HepG2 (cell line): ENCODE results near the gene BPHL. TPM values are rescaled to one million over a fixed set of nuclear protein-coding genes. Genes with fewer than 3 reads are reported as not detected.
A peak's percentile ranks its signal among the peaks of the same experiment; 100 is the strongest.

Experiments used
- AGO1 ChIP-seq: fragments of 200-400 bp; formaldehyde crosslinking; IDR thresholded peaks from 2 replicates; pipeline ENCODE4 v1.6.1; 2017; ENCODE audit warnings: mild to moderate bottlenecking, low read depth, low read length, moderate library complexity; ENCODE audit not compliant: poor library complexity, severe bottlenecking
- BCL6 ChIP-seq: IDR thresholded peaks from 2 replicates; pipeline ENCODE4 v1.6.1; 2016; ENCODE audit warnings: missing genetic modification reagents, missing compliant biosample characterization
- CBX5 ChIP-seq: sonication (generic); formaldehyde crosslinking; IDR thresholded peaks from 2 replicates; pipeline ENCODE4 v1.4.0; 2020; ENCODE audit warnings: missing genetic modification reagents, borderline replicate concordance
- ETV6 ChIP-seq: sonication (generic); formaldehyde crosslinking; conservative IDR thresholded peaks from 2 replicates; pipeline ENCODE4 v1.4.0; 2020; ENCODE audit warnings: missing genetic modification reagents
- FOXM1 ChIP-seq: sonication (generic); formaldehyde crosslinking; IDR thresholded peaks from 2 replicates; pipeline ENCODE4 v1.5.0; 2020; ENCODE audit warnings: missing genetic modification reagents
- GABPB1 ChIP-seq: IDR thresholded peaks from 2 replicates; pipeline ENCODE4 v1.6.1; 2016; ENCODE audit warnings: mild to moderate bottlenecking, missing genetic modification reagents, moderate library complexity, missing compliant biosample characterization
- GATAD1 ChIP-seq: IDR thresholded peaks from 2 replicates; pipeline ENCODE4 v1.6.1; 2016; ENCODE audit warnings: missing genetic modification reagents, missing compliant biosample characterization
- HOXD1 ChIP-seq: sonication (generic); formaldehyde crosslinking; IDR thresholded peaks from 2 replicates; pipeline ENCODE4 v1.5.0; 2020; ENCODE audit warnings: missing genetic modification reagents
- KLF13 ChIP-seq: sonication (generic); formaldehyde crosslinking; IDR thresholded peaks from 2 replicates; pipeline ENCODE4 v1.4.0; 2020; ENCODE audit warnings: mild to moderate bottlenecking, missing genetic modification reagents
- MAFG ChIP-seq: sonication (generic); formaldehyde crosslinking; IDR thresholded peaks from 2 replicates; pipeline ENCODE4 v1.5.1; 2020; ENCODE audit warnings: mild to moderate bottlenecking, missing genetic modification reagents
- MBNL3 ChIP-seq: fragments of 250-450 bp; sonication (Bioruptor Pico); conservative IDR thresholded peaks from 2 replicates; pipeline ENCODE4 v1.8.0; 2022; ENCODE audit warnings: mild to moderate bottlenecking, inconsistent platforms
- SMAD9 ChIP-seq: sonication (generic); formaldehyde crosslinking; IDR thresholded peaks from 2 replicates; pipeline ENCODE4 v1.5.1; 2020; ENCODE audit warnings: mild to moderate bottlenecking, missing genetic modification reagents
- SRF ChIP-seq: IDR thresholded peaks from 2 replicates; pipeline ENCODE4 v1.6.1; 2011; ENCODE audit warnings: mild to moderate bottlenecking, low read depth, low read length, moderate library complexity
- TP53 ChIP-seq: sonication (generic); formaldehyde crosslinking; conservative IDR thresholded peaks from 2 replicates; pipeline ENCODE4 v1.4.0; 2020; ENCODE audit warnings: missing genetic modification reagents
- YEATS4 ChIP-seq: sonication (generic); formaldehyde crosslinking; IDR thresholded peaks from 2 replicates; pipeline ENCODE4 v1.4.0; 2020; ENCODE audit warnings: missing genetic modification reagents, borderline replicate concordance
- ZFP90 ChIP-seq: sonication (generic); formaldehyde crosslinking; IDR thresholded peaks from 2 replicates; pipeline ENCODE4 v1.8.0; 2022; ENCODE audit warnings: missing genetic modification reagents, mild to moderate bottlenecking, inconsistent platforms, borderline replicate concordance
- ZFX ChIP-seq: sonication (generic); formaldehyde crosslinking; IDR thresholded peaks from 2 replicates; pipeline ENCODE4 v1.4.0; 2020; ENCODE audit warnings: mild to moderate bottlenecking, low read depth, missing genetic modification reagents, moderate library complexity
- ZMYM4 ChIP-seq: sonication (generic); formaldehyde crosslinking; IDR thresholded peaks from 2 replicates; pipeline ENCODE4 v1.8.1; 2023; ENCODE audit warnings: mild to moderate bottlenecking, missing genetic modification reagents
- ZNF367 ChIP-seq: sonication (generic); formaldehyde crosslinking; IDR thresholded peaks from 2 replicates; pipeline ENCODE4 v1.4.0; 2020; ENCODE audit warnings: missing genetic modification reagents, borderline replicate concordance
- ZNF44 ChIP-seq: sonication (generic); formaldehyde crosslinking; IDR thresholded peaks from 2 replicates; pipeline ENCODE4 v1.5.1; 2020; ENCODE audit warnings: mild to moderate bottlenecking, missing genetic modification reagents
- ZNF460 ChIP-seq: sonication (generic); formaldehyde crosslinking; IDR thresholded peaks from 2 replicates; pipeline ENCODE4 v1.5.1; 2020; ENCODE audit warnings: missing genetic modification reagents, mild to moderate bottlenecking, borderline replicate concordance
- ZNF501 ChIP-seq: sonication (generic); formaldehyde crosslinking; IDR thresholded peaks from 2 replicates; pipeline ENCODE4 v1.5.1; 2020; ENCODE audit warnings: mild to moderate bottlenecking, moderate library complexity, missing genetic modification reagents
- ZNF652 ChIP-seq: IDR thresholded peaks from 2 replicates; pipeline ENCODE4 v1.6.1; 2016; ENCODE audit warnings: low read depth, borderline replicate concordance
- ZNF782 ChIP-seq: sonication (generic); formaldehyde crosslinking; IDR thresholded peaks from 2 replicates; pipeline ENCODE4 v1.4.0; 2020; ENCODE audit warnings: missing genetic modification reagents, mild to moderate bottlenecking, borderline replicate concordance
- polyA plus RNA-seq, 8 experiments: library from polyadenylated mRNA; depleted of rRNA in 3 of 8; stranded (reverse) in 7 of 8; unstranded in 1 of 8; fragments of >200 nt; fragmentation: Illumina TruSeq in 4 of 8; extraction: Trizol in 4 of 8; gene quantifications; 2 replicates each; pipeline versions ENCODE4 v1.2.1 to v1.2.3, GENCODE V29; 2011 to 2016; ENCODE audit warnings: low read depth in 4 of 8, missing spikeins in 1 of 8, mixed read lengths in 1 of 8; ENCODE audit not compliant: insufficient read depth in 1 of 8
- total RNA-seq, 5 experiments: library from RNA; depleted of rRNA; stranded (reverse); fragments of >200 nt; fragmentation: Illumina TruSeq; extraction: Trizol; gene quantifications; 2 replicates each; pipeline ENCODE4 v1.2.3, GENCODE V29; 2016; ENCODE audit warnings: low read depth in 1 of 5
- TF ChIP-seq, protein P1 (sequence below): sonication (generic); formaldehyde crosslinking; IDR thresholded peaks from 2 replicates; pipeline ENCODE4 v1.4.0; 2020; ENCODE audit warnings: missing genetic modification reagents, borderline replicate concordance
- TF ChIP-seq, protein P2 (sequence below): IDR thresholded peaks from 2 replicates; pipeline ENCODE4 v1.6.1; 2016; ENCODE audit warnings: missing compliant biosample characterization, missing genetic modification reagents, borderline replicate concordance
- TF ChIP-seq, protein P3 (sequence below): sonication (generic); formaldehyde crosslinking; IDR thresholded peaks from 2 replicates; pipeline ENCODE4 v1.5.0; 2020; ENCODE audit warnings: missing genetic modification reagents, mild to moderate bottlenecking, borderline replicate concordance
- TF ChIP-seq, protein P4 (sequence below): sonication (generic); formaldehyde crosslinking; IDR thresholded peaks from 2 replicates; pipeline ENCODE4 v1.5.0; 2020; ENCODE audit warnings: missing genetic modification reagents

The BPHL gene
- total and polyA plus RNA-seq, 2 of the 13 experiments (the other 11 are each of a cell fraction or from before 2014, with no cell fraction given): 37.8 to 39.5 TPM

DNA sequence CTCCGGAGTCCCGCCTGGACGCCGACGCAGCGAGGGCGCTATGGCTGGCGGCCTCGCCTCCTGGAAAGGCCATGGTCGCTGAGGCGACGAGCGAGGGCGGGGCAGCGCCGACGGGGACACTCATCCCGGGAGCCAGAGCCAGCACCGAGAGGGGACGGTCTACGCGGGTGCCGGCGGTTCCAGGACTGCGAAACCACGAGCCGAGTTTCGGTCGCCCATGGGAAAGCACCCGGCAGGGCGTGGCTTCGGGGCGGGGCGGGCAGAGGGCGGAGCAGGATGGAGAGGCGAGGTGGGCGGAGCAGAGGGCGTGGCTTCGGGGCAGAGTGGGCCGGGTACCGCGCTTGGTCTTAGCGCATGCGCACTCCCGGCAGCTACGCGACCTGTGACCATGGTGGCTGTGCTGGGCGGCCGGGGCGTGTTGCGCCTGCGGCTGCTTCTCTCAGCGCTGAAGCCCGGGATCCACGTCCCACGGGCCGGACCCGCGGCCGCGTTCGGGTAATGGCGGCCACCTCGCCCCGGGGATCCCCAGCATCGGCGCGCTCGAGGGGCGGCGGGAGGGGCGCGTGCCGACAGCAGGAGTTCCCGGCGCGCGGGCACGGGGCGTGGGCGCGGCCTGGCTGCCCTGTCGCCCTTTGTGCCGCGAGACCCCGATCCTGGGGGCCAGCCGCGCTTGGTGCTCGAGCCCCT lies at the start of gene BPHL (continued):
- TF ChIP-seq, protein P1, sequence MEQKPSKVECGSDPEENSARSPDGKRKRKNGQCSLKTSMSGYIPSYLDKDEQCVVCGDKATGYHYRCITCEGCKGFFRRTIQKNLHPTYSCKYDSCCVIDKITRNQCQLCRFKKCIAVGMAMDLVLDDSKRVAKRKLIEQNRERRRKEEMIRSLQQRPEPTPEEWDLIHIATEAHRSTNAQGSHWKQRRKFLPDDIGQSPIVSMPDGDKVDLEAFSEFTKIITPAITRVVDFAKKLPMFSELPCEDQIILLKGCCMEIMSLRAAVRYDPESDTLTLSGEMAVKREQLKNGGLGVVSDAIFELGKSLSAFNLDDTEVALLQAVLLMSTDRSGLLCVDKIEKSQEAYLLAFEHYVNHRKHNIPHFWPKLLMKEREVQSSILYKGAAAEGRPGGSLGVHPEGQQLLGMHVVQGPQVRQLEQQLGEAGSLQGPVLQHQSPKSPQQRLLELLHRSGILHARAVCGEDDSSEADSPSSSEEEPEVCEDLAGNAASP (CRISPR knock-in tag): no peak; the same call in 1 of the 2 replicates
- peak; percentile 93; the same call in 1 of the 2 replicates for TF ChIP-seq HOXD1 (CRISPR knock-in tag)
- TF ChIP-seq, protein P2, sequence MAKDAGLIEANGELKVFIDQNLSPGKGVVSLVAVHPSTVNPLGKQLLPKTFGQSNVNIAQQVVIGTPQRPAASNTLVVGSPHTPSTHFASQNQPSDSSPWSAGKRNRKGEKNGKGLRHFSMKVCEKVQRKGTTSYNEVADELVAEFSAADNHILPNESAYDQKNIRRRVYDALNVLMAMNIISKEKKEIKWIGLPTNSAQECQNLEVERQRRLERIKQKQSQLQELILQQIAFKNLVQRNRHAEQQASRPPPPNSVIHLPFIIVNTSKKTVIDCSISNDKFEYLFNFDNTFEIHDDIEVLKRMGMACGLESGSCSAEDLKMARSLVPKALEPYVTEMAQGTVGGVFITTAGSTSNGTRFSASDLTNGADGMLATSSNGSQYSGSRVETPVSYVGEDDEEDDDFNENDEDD (CRISPR knock-in tag): peak; percentile 82
- TF ChIP-seq ZNF652 (CRISPR knock-in tag): peak; percentile 41; the same call in 1 of the 2 replicates
- TF ChIP-seq ZNF460 (CRISPR knock-in tag): no peak; the same call in 1 of the 2 replicates
- TF ChIP-seq, protein P3, sequence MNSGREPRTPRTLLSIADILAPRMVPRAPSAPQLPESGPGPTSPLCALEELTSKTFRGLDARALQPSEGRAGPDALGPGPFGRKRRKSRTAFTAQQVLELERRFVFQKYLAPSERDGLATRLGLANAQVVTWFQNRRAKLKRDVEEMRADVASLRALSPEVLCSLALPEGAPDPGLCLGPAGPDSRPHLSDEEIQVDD (CRISPR knock-in tag): peak; percentile 94
- TF ChIP-seq MBNL3 (CRISPR knock-in tag): 0 out of 2 replicates have a peak, but pooled peaks have one; percentile 60
- TF ChIP-seq YEATS4 (CRISPR knock-in tag): peak; percentile 98
- TF ChIP-seq SRF: no peak
- TF ChIP-seq ZNF501 (CRISPR knock-in tag): peak; percentile 99
- TF ChIP-seq GATAD1 (CRISPR knock-in tag): peak; percentile 75
- TF ChIP-seq, protein P4, sequence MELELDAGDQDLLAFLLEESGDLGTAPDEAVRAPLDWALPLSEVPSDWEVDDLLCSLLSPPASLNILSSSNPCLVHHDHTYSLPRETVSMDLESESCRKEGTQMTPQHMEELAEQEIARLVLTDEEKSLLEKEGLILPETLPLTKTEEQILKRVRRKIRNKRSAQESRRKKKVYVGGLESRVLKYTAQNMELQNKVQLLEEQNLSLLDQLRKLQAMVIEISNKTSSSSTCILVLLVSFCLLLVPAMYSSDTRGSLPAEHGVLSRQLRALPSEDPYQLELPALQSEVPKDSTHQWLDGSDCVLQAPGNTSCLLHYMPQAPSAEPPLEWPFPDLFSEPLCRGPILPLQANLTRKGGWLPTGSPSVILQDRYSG (CRISPR knock-in tag): peak; percentile 16
- 0 out of 2 replicates have a peak, but pooled peaks have one; percentile 48 for TF ChIP-seq MAFG (CRISPR knock-in tag)
- peak; percentile 69 for TF ChIP-seq ZMYM4 (CRISPR knock-in tag)
- peak; percentile 79 for TF ChIP-seq GABPB1 (CRISPR knock-in tag)
- no peak for TF ChIP-seq FOXM1 (CRISPR knock-in tag)
- no peak for TF ChIP-seq ZNF367
- TF ChIP-seq ZNF44: peak; percentile 97
- TF ChIP-seq TP53: 0 out of 2 replicates have a peak, but pooled peaks have one; percentile 54
- peak; percentile 49; the same call in 1 of the 2 replicates for TF ChIP-seq ETV6 (CRISPR knock-in tag)
- TF ChIP-seq AGO1: peak; percentile 56
- TF ChIP-seq KLF13 (CRISPR knock-in tag): peak; percentile 74; the same call in 1 of the 2 replicates
- TF ChIP-seq SMAD9 (CRISPR knock-in tag): peak; percentile 7; the same call in 1 of the 2 replicates
- peak; percentile 95 for TF ChIP-seq ZFX
- TF ChIP-seq BCL6 (CRISPR knock-in tag): peak; percentile 23
- peak; percentile 93; the same call in 1 of the 2 replicates for TF ChIP-seq CBX5
- TF ChIP-seq ZFP90 (CRISPR knock-in tag): peak; percentile 63; the same call in 1 of the 2 replicates
- peak; percentile 84 for TF ChIP-seq ZNF782 (CRISPR knock-in tag)
